VCaP (cell line): ENCODE results near the gene SHISA5.
A peak's percentile ranks its signal among the peaks of the same experiment; 100 is the strongest.

Experiments used
- H3K27ac ChIP-seq: fragments of 450-650 bp; 2 replicates; pipeline ENCODE4 v1.5.1; 2017
- CTCF ChIP-seq: fragments of 450-650 bp; conservative IDR thresholded peaks from 2 replicates; pipeline ENCODE4 v1.5.1; 2017; ENCODE audit warnings: mild to moderate bottlenecking, moderate library complexity

SHISA5 gene

GRCh38 chr3:48546203-48546829 is 42.3 kb upstream of the SHISA5 start:
- peak overlapping the region; percentile 20; the same call in 1 of the 2 replicates for H3K27ac ChIP-seq
- peak; percentile 32 for TF ChIP-seq CTCF

DNA sequence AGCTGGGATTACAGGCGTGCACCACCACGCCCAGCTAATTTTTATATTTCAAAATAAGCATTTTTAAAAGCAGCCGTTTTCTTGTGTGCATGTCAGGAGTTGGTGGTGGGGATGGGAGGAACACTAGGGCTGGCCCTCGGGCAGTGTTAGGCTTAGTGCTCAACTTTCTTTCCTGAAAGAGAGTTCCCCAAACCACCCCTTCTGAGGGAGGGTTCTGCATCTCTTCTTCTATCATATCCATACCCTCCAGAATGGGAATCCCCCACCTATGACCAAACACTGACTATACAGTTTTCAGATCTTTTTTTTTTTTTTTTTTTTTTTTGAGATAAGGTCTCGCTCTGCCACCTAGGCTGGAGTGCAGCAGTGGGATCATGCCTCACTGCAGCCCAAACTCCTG is 40.2 kb upstream of the SHISA5 start:
- peak overlapping the region; percentile 63; the same call in 1 of the 2 replicates for H3K27ac ChIP-seq
- no peak for TF ChIP-seq CTCF

DNA sequence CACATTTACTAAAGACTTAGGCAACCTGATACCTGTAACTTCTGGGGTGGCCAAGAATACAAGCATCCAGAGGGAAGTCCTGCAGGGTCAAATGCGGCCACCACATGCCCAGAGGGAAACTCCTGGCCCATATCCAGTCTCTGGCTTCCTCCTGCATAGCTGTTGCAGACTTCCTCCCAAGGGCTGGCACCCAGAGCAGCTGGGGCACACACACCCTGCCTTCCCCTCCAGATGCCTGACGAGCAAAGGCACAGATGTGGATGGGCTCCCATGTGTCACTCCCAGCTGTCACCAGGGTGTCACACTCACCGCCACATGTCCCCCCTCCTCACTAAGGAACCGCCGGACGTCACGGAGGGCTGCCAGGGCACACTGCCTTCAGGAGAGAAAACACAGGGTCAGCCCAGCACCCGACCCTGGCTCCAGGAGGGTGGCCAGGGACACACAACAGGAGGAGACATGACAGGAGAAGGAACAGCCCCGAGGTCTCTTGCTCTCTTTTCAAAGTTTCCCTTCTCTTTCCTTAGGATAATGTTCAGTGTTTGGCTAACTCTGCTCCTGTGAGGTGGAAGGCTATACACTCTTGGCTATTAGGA is 39.4 kb upstream of the SHISA5 start:
- peak overlapping the region; percentile 63 for H3K27ac ChIP-seq
- no peak for TF ChIP-seq CTCF

DNA sequence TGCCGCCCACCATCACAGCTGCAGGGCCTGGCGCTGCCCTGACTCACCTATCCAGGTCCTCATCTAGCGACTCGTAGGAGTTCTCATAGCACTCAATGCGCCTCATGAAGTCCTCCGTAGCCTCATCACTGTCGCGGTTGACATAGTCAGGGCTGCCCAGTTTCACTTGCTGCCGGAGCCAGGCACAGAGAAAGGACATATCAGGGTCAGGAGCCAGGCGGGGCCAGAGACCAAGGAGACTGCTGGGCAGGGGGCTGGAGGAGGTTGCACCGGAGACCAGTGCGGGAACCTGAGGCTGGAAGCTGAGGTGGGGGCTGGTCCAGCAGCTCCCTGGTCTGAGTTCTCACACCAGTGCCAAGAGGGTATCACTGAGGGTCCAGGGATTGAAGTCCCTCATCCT is 34.5 kb upstream of the SHISA5 start:
- no peak overlapping the region for H3K27ac ChIP-seq
- no peak for TF ChIP-seq CTCF

- H3K27ac ChIP-seq, result no peak overlapping the region
- no peak for TF ChIP-seq CTCF
Measured at GRCh38 chr3:48536785-48537184, 32.8 kb upstream of the SHISA5 start.

- H3K27ac ChIP-seq, result no peak overlapping the region
- no peak for TF ChIP-seq CTCF
Measured at GRCh38 chr3:48536116-48536515, 32.1 kb upstream of the SHISA5 start.

DNA sequence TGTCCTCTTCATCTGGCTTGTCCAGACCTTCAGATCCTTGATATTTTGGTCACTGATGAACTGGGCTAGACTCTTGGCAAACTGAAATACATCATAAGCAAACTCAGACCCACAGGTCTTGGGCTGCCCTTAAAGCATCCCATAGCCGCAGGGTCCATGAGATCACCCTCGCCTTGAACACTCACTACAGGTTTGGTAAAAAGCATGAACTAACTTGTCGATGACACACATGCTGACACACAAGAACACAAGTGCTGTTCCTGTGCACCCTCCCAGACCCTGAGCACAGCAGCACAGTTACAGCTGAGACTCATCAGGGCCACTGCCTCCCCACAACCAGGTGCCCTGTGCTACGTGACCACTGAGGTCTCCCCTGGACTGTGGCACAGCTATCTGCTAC is 31.6 kb upstream of the SHISA5 start:
- TF ChIP-seq CTCF, result no peak
- H3K27ac ChIP-seq, result no peak overlapping the region
